Ecto neural progenitor cell (in vitro differentiated cells): ENCODE results near the gene SLC24A4.

Experiments
- DNase-seq: peaks from one replicate; pipeline ENCODE4 v3.0.0-alpha.2; 2018; ENCODE audit warnings: low spot score

Gene SLC24A4

DNA sequence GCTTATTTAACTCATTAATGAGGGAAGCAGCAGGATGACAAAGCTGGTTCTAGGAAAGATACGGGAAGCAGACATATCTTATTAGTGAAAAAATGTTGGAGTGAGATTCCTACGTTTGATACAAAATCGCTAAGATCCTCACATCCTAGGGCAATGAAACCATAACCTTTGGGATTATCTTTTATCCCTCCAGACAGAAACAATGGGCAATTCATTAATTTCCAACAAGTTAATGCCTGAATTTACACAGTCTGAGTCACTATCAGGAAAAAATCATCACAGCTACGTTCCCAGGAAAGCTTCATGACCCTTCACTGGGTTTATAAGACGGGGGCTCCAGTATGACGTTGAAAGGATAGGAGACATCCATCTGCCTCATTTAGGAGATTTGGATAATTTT is 45.0 kb downstream of the SLC24A4 start:
- DNase-seq = no peak

DNA sequence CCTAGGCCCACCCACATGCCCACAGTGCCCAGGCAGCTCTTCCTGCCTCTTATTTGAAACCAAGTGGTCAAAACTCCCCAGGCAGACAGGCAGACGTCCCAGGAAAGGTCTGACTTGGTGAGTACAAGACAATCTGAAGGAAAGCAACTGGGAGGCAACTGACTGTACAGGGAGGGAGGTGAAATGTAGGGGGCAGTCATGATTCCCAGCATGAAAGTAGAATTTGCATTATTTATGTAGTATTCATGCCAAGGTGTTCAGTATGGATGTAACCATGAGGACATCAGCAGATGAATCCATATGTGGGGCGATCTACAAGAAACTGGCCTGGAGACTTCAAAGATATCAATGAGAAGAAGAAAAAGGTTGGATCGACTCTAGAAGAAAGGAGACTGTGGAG is 46.1 kb downstream of the SLC24A4 start:
- no peak for DNase-seq

DNA sequence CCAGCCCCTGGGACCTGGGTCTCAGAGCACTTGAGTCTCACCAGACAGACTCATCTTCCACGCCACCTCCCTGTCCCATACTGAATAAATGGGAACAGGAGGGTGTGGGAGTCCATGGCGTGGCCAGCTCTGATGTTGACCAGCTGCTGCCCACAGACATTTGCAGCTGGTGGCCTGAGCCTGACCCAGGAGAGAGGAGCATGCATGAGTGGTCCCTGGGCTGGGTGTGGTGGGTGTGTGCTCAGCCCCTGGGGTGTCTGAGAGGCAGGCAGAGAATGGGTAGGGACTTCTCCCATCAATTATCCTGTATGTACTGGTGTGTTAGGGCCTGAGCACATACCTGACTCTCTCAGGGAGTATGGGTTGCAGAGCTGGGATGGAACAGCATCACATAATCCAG is 49.3 kb downstream of the SLC24A4 start:
- no peak for DNase-seq

DNA sequence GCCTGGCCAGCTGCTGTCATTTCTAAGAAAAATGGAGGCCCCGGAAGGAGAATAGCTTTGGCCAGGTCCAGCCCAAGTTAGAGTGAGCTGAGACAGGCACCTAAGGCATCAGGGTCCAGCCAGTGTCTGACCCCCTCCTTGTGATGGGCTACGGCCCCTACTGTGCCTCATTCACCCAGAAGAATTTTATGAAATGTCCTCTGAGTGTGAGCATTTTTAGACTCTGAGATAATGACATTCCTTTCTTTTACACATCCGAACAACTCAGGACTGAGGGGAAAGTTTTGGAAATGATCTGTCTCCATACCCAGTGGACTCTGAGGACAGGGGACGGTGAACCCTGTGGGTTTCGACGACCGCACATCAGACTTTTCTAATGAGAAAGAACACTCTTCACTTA is 50.4 kb downstream of the SLC24A4 start:
- DNase-seq = no peak

DNA sequence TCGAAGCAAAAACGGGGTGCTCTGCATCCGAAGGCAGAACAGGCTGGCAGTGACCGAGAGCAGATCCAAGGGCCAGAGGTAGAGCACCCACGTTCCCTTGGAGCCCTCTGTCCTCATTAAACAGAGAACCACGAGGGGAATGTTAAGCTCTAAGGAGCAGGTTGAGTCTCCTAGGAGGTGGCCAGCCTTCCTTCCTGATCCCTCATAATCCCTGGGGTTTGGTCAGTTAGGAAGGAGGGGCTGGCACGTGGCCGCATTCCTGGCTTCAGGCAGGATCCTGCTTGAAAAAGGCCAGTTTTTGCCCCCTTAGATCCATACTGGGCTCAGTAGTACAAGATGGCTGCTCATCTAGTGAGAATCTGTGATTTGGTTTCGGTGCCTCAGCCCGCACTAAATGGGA is 57.2 kb downstream of the SLC24A4 start:
- no peak for DNase-seq

DNA sequence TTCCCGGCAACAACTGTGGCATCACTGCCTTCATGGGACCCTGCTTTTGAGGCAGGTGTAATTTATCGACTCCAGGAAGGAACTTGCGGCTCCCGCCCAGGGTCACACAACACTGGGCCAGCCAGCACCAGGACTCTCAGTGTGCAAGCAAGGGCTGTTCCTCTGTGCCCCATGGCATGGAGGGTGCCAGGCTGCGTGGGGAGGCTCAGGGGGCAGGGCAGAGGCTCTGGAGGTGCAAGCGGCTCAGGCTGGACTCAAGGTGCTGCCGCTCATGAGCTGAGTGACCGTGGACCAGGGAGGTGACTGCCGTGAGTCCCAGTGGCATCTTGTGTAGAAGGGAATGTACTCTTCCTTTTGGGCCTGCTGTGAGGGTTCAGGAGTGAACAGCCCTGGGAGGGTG is 57.6 kb downstream of the SLC24A4 start:
- no peak for DNase-seq

DNA sequence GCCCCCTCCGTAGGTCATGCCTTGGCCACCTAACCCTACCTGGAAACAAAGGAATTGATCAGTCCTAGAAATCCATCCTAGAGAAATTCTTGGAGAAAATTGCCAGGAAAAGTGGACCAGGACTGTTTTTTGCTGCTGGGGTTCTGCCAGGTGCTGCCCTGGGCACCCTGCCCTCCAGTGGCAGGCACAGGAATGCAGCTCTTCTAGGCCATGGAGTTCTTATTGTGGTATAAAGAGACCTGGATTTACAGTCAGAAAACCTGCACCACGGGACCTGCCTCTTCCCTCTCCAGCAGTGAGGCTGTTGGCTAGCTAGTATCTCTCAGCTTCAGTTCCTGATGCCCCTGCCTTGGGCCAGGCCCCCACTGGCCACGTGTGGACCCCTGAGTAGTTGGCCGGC is 59.7 kb downstream of the SLC24A4 start:
- DNase-seq = no peak

DNA sequence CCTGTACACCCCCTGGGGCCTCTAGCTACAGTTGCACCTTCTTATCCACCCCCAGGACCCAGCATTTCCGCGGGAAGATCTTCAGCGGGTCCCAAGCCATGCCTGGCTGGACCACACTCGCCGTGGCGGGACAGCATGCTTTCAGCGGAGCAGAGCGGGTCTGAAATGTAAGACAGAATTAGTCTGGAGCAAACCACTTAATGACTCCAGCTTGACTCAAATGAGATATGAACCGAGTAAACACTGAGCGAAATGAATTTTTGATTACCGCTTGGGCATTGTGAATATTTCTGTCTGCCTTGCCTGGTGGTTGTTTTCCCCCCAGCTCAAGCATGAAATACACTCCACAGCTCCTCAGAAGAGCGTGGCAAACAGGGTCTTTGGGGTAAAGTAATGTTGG is 60.8 kb downstream of the SLC24A4 start:
- no peak for DNase-seq

DNA sequence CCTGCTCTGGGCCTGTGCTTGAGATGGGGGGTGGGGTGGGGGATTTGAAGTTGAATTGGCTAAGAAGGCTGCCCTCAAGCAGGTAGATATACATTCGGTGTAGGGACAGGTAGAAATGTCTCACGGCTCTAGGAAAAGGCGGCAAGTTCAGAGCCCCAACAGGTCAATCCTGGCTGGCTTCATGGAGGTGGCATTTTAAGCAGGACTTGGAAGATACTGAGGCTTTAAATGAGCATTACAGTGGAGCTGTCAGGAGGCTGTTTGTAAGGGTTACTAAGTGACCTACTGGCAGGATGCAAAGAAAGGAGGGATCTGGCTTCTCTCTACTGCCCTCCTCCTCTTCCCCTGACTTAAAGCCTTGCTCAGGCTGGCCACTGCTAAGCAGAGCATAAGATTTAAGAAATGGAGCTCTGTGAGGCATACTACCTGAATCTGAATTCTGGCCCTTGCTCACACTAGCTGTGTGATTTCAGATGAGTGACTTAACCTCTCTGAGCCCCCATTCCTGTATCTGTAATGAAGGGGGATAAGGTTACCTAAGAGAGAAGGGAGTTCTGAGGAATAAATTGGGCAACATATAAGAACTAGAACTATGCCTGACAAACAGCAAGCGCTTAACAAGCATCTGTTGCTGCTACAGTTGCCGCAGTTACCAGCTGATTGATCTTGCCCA is 61.6 kb downstream of the SLC24A4 start:
- DNase-seq = no peak

DNA sequence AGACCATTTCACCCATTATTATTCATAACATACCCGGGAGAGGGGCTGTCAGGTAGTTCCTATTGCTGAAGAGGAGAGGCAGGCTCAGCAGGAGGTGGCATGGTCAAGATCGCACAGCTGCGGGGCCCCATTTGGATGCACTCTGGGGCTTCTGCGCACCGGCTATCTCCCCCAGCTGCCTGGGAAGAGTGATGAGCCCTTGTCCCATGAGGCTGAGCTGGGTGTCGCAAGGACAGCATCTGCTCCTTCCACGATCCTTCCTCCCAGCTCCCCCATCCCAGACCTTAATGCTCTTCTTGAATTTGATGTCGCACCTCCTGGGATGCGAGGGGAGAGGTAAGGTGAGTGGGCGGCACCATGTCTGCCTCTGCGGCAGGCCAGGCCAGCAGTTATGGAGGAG is 62.6 kb downstream of the SLC24A4 start:
- DNase-seq = no peak

DNA sequence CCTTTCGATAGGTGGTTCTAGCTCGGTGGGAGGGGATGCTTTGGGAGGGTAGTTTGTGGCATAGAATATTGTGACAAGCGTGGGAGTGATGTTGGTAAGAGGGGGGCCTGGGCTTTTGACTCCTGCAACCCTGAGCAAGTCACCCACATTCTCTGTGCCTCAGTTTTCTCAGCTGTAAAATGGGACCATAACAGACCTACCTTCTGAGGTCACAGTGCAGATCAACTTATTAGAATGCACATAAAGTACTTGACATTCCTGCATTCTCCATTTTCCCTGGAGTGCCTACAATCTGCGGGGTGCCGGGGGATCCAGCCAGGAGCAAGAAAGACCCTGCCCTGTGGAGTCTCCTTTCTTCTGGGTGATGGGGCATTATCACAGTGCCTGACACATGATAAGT is 63.2 kb downstream of the SLC24A4 start:
- DNase-seq = no peak

DNA sequence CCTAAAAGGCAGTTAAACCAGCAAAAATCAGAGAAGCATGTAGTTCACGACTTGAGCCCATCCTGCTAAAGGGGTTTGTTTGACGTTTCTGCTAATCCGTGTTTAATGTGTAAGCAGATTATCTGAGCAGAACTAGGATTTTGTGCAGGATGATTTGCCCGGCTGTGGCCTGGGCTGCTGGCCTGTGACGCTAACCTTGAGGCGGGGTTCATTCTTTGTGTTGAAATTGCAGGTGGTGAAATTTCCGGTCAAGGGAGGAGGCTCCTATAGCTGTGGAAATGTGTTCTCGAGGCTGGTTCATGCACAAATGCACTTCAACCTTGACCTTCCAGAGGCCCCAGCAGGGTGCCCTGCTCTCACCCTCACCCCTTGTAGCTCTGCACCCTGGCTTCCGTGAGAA is 63.7 kb downstream of the SLC24A4 start:
- DNase-seq = no peak

DNA sequence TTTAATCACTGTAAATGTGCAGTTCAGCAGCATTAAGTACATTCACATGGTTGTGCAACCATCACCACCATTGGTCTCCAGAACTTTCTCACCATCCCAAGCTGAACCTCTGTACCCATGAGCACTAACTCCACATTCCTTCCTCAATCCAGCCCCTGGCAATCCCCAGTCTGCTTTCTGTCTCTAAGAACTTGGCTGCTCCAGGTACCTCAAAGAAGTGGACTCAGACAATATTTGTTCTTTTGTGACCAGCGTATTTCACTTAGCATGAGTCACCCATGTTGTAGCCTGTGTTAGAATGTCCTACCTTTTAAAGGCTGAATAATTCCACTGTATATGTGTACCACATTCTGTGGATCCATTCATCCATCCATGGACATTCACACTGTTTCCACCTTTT is 64.6 kb downstream of the SLC24A4 start:
- DNase-seq = no peak

DNA sequence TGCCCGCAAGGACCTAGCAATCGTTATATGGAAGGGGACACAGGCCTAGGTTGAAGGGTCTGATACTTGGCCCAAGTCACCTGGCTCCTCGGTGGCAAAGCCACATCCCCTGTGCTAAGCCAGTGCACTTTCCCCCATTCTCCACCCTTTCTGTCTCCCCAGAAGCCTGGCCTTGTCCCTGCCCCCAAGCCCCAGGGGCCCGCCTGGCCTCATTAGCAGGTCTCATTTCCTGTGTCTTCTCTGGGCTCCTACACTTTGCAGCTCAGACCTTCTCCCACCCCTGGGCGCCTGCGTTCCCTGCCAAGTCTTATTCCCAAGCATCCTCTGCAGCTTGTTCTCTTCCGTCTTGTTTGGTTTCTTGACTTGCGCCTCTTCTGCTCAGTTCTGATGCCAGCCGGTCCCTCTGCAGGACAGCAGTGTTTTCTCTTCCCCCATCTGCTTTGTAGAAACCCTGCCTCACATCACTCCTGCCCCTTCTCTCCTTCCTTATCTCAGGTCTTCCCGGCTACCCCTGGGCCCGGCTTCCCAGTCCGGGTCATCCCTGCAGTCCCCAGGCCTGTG is 66.7 kb downstream of the SLC24A4 start:
- no peak for DNase-seq

DNA sequence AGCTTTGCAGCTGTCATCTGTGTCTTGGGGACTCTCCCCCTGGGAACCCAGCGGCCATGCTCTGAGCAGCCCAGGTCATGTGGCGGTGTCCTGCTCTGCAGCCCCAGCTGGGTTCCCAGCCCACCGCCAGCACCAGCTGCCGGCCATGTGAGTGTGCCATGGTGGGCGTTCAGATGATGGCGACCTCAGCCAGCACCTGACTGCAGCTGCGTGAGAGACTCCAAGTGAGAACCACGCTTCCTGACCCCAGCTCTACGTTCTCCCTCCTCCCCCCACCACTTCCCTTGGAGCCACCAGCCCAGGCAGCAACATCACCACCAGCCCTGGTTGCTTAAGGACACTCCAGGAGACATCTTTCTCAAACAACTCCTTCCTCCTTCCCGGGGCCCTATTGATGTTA is 68.8 kb downstream of the SLC24A4 start:
- DNase-seq = no peak

DNA sequence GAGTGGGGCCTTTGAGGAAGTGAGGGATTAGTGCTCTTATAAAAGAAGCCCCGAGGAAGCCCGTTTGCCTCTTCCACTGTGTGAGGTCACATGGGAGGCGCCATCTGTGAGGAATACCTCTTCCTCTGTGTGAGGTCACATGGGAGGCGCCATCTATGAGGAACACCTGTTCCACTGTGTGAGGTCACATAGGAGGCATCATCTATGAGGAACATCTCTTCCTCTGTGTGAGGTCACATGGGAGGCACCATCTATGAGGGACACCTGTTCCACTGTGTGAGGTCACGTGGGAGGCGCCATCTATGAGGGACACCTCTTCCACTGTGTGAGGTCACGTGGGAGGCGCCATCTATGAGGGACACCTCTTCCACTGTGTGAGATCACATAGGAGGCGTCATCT is 69.7 kb downstream of the SLC24A4 start:
- no peak for DNase-seq

DNA sequence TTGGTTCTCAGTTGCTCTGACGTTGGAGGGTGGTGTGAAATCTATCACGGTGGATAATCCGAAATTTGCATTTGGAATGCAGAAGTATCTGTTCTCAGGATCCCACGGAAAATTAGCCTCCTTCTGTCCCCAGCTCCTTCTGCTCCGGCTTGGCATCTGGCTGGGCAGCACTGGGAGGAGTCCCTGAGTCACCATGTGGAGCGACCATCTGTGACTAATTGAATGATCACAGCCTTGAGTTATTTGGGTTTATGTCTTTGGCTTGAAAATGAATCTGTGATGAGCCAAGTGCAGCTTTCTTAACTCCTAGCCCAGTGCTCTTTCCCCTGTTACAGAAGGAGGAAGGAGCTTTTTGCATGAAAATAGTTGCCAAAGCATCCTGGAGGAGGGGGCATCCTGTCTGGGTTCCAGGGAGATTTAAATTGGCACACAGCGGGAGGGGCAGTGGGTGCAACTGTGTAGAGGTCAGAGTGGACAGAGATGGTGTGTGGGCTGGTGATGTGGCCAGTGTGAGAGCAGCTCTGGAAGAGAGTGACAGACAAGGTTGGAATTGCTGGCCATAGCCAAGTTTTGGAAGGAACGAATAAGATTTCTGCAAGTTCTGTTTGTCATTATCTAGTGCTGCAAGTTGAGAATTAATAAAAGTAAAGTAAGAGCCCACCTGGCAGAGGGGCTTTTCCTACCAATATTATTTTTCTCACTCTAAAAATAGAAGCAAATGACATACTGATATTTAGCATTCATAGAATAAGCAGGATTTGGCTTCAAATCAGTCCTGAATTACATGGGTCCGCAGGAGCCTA is 74.4 kb downstream of the SLC24A4 start:
- DNase-seq = no peak

DNA sequence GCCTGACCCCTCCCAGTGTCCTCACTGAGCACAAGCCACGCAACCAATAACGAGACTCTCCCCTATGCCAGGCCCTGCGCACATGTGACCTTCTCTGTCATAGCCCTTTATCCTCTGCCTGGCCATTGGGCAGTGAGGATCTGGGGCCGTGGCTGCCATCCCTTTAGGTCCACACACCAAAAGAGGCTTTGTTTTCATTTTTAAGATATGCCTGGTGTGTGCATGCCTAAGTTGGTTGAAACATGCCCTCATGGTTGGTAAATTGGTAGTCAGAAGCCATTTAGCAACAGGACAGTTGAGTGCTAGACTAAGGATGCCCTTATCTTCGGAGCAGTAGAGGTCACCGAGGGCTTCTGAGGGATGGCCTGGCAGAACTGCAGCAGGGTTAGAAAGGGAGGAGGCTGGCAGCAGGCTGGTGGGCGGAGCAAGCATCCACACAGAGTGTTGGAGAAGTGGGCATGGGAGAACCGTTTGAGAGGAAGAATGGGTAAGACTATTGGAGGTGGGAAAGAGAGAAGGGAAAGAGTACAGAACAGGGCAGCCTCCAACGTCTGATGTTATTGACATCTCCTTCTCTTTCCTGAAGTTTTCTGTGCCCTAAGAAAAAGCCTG is 75.1 kb downstream of the SLC24A4 start:
- no peak for DNase-seq

DNA sequence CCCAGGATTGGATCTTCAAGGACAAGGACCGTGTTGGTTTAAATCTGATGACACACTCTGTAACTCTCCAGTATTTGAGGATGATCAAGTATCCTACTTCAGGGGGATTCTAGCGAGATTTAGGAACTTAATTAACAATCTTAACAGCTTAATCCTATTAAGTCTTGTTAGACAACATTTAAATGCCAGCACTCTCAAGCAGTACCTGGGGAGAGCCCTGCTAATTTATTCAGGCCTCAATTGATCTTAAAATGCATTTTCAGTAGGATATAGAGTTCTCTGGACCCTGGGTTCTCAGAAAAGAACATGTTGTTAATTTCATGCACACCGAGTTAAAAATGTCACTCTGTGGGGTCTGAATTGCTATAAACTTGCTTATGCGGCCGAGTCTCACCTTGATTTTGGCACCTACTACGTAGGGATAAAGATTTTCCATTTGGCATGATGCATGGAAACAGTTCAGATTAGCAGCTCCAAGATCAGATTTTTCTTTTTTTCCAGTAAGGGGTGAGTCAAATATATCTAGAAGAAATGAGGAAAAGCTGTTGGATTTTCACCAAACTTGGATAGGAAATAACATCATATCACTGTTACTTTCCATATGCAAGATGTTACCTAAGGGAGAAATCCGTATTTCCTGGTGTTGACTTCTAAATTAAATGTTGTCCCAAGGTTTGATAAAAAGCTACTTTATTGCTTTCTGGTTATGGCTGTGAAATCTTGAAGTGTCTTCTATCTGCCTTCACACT is 76.1 kb downstream of the SLC24A4 start:
- DNase-seq = no peak

DNA sequence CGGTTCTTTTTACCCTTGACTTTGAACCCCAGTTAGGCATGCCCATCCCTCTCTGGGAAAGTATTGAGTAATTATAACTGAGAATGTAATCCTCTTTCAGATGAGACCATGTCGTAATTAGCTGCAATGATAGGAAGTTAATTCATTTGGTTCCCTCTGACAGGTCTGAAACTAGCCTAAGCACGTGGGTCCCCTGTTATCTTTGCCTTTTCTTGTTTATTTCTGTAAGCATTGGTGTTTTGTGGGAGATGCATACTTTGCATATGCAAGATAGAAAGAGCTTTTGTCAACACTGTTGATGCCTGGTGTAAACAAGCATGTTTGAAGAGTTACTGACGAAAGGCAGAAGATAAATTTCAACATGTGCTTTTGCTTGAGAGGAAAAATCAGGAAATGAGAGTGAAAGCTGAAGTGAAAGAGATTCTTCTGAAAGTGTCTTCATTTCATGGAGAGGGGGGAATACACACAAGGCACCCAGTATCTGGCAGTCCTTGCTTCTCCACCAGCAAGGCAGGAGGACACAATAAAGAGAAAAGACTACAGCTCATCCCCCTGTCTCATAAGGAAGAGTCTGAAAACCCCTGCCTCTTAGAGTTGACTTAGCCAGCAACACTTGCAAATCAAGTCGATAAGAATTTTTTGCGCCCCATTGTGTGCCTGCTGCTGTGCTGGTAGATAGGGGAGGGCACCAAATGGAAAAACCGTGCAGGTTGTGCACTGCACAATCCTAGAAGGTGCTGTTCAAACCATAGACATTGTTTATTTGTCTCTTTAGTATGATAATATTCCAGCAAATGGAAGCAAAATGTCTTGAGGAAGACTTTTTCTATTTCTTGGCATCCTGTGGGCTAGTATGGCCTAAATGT is 77.8 kb downstream of the SLC24A4 start:
- DNase-seq = no peak

DNA sequence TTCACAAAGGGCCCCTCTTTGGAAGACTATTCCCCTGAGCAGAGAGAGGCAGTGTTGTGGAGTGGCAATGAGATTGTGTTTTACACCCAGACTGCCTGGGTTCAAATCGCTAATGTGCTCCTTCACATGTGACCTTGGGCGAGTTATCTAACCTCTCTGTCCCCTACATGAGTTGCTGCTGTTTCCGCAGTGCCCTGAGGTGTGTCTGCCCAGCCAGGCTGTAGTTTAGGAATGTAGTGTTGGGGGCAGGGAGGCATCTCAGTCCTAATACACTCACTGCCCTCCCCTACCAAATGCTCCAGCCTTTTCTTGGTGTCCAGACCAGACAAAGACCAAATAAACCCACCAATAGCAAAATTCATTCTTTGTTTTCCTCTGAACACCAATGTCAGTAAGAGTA is 78.6 kb downstream of the SLC24A4 start:
- DNase-seq = no peak
